HG03558 (cell line): ENCODE results near the gene LAPTM4A.
"Not testable (repeated sequence)": the region's sequence is repeated elsewhere in the genome, so short reads cannot be mapped to it uniquely, and the experiment has no call there.

ENCODE experiments used
- ATAC-seq: cut with Tn5 transposase; IDR thresholded peaks from one replicate; pipeline ENCODE4 v1.9.1; 2021; ENCODE audit warnings: moderate number of reproducible peaks; ENCODE audit not compliant: unreplicated experiment; ENCODE audit errors: extremely low read depth

LAPTM4A gene

DNA sequence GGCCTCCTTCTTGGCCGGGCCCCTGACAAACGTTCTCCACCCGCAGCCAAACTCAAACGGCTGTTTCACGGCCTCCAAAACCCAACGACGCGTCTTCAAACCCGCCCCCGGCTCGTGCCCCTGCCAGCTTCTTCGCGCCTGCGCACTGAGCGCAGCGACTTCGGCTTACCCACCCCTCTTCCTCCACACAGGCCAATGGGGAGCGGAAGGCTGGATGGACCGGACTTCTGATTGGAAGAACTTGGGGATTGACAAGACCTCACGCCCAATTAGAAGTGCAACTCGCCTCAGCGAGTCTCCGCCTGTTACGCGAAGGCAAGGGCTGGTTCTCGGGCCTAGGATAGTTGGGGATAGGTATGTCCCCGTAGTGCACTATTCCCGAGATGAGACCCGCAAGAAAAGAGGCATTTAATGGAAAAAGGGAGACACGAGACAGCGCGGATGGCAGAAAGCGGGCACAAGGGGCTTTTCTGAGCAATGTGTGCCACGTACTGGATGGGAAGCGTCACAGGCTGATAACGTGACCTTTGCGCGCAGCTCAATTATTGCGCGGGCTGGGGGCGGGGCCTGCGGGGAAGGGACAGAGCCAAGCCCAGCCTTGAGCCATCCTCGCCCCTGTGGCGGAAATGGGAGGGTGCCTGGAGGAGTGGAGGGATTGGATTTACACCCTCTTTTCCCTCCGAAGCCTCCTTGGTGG is at the start of gene LAPTM4A:
Gene LAPTM4A (minus strand): TSS at position 97 of the 697 bp plus-strand sequence. CDS start 108 bp downstream, outside the sequence.
- peak; percentile 90 for ATAC-seq

GRCh38 chr2:20100711-20101110 is 49.3 kb upstream of the LAPTM4A start:
- ATAC-seq, result no peak

GRCh38 chr2:20099780-20100179 is 48.4 kb upstream of the LAPTM4A start:
- ATAC-seq, result no peak

GRCh38 chr2:20097889-20098714 is 46.7 kb upstream of the LAPTM4A start:
- peak; percentile 68 for ATAC-seq

DNA sequence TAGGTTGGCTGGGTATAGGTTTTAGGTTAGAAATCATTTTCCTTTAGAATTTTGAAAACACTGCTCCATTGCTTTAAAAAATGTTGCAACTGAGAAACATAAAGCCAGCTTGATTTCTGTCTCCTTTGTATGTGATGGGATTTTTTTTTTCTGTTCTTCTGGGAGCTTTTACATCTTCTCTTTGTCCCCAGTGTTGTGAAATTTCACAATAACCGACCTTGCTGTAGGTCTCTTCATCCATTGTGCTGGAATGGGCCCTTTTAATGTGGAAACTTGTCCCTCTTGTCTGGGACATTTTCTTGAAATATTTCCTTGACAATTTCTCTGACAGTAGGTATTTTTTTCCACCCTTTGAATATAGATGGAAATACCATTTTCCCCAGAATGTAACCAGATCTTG is 44.0 kb upstream of the LAPTM4A start:
- ATAC-seq, result no peak

GRCh38 chr2:20094955-20095354 is 43.5 kb upstream of the LAPTM4A start:
- no peak for ATAC-seq

DNA sequence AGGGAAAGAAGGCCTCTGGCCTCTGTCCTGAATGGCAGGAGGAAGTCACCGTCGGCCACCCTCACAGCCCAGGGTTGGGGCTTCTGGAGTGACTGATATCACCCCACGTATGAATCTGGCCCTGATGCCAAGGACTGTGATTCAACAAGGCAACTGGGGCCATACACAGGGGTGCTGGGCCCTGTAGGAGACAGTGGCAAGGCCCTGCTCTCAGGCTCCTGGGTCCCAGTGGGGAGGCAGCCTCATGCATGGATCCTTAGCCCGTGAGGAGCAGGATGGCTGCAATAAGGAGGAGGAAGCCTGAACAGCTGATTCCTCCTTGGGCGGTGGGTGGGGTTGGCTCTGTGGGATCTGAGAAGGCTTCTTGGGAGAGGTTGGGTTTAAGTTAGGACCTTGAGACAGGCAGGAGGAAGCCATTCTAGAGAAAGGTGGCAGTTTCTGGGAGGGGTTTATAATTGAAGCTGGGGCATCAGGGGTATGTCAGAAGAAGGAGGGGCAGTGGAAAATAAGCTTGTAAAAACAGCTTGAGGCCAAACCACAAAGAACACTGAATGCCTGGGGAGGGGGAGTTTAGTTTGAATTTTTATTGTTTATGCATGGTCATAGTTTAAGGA is 42.8 kb upstream of the LAPTM4A start:
- ATAC-seq, result no peak

DNA sequence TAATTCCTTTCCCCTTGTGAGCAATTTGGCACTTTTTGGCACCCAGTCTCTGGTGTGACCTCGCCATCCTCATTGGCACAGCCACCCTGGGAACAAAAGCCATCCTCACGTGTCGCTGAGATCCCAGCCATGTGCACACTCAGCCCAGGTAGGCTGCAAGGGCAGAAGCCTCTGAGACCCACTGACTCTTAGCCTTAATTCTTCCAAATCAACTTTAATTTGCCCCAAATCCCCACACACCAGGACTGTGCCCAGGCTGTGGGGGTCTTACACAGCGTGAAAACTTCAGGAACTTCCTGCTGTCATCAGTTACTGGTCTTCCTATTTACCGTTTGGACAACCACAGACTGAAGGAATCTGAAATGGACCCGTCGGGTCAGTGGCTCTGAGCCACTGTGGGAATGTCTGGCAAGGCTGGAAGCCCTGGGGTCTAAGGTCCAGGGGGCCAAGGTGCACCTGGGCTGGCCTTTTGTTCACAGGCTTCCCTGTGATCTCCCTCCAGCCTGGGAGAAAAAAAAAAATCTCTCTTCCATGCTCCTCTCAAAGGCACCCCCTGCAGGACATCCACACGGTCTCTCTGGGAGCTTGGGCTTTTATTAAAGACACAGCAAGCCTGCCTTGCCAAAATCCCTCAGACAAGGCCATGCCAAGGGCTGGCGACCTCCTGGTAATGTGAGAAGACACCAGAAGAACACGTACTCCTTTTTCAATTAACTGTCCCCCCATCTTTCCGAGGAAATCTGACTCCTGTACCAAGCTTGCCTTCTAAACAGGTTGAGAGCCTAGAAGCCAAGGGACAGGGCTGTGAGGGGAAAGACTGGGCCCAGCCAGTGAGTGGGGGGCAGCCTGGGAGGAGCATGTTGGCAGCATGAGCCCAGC is 42.1 kb upstream of the LAPTM4A start:
- no peak for ATAC-seq

GRCh38 chr2:20092901-20093235 is 41.4 kb upstream of the LAPTM4A start:
- no peak for ATAC-seq

DNA sequence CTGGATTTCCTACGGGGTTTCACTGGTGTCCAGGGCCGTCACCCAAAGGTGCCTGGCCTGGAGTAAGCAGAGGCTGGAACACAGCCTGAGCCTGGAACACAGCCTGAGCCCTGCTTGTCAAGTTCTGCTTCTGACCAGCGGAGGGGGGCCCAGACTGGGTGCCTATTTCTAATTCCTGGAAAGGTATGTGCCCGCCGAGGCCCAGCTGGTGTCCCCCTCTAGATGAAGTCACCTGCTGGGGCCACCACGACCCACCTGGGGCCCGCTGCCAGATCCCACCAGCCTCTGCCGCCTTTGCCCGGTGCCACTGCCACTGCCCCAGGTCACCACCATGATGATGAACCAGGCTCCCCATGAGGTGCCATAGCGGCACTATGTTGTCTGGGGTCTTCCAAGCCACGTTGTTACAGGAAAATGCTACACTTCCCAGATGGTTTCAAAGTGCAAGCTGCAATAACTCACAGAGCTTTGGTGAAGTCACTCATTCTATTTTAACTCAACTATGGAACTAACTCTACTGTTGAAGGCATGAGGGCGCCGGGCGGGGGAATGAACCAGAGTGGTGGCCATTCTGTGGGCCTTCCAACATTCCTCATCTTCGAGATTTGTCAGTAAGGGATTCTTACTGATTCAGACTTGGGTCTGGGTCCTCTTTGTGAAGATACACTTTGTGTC is 40.9 kb upstream of the LAPTM4A start:
- no peak for ATAC-seq

- ATAC-seq, result no peak
These were observed 40.0 kb upstream of the LAPTM4A start for GRCh38 chr2:20091305-20091991.

- no peak for ATAC-seq
These were observed 38.5 kb upstream of the LAPTM4A start for GRCh38 chr2:20089715-20090464.

DNA sequence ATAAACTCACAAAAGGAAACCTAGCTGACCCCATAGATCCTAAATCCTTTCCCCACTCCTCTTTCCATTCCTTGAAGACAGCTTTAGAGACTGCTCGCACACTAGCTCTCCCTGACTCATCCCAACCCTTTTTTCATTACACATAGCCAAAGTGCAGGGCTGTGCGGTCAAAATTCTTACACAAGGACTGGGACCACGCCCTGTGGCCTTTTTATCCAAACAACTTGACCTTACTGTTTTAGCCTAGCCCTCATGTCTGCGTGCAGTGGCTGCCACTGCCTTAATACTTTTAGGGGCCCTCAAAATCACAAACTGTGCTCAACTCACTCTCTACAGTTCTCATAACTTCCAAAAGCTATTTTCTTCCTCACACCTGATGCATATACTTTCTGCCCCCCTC is 34.5 kb upstream of the LAPTM4A start:
- not testable (repeated sequence) for ATAC-seq

GRCh38 chr2:20082812-20083211 is 31.4 kb upstream of the LAPTM4A start:
- not testable (repeated sequence) for ATAC-seq

DNA sequence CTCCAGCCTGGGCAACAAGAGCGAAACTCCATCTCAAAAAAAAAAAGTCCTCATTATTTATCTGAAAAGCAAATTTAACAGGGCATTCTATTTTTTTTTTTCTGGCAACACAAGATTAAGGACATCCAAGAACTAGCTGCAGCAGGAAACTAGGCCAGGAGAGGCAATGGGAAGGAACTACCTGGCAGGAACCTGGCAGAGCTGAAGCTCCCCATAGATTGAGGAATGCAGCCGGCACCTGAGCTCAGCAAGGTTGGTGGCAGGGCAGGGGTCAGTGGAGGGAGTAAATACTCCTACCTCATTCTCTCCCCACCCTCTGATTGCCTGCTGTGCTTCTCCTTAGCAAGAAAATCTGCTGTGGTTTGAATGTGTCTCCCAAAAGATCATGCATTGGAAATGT is 30.4 kb upstream of the LAPTM4A start:
- ATAC-seq, result no peak

DNA sequence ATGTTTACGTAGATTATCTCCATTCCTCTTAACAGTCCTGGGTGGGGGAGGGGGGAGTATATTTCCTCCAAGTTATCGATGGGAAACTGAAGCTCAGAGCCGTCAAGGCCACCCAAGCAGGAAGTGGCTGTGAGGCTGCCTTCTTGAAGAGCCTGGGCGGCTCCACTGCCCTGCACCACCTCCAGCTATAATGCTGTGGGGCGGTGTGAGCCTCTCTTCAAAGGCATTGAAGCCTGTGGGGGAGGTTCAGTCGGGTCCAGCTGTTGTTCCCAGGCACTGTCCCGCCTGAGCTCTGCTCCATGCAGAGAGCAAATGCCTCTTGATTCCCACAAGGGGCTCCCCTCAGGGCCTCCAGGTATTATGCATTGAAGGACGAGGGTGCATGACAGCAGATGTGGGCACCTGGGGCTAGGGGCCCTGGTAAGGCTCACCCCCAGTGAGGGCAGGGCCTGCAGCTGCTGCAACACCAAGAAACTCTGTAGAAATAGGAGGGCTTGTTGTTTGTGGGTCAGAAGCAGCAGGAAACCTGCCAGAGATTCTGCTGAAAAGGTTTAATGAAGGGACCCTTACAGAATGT is 29.5 kb upstream of the LAPTM4A start:
- no peak for ATAC-seq

- ATAC-seq, result no peak
These were observed 29.0 kb upstream of the LAPTM4A start for GRCh38 chr2:20080428-20080827.

DNA sequence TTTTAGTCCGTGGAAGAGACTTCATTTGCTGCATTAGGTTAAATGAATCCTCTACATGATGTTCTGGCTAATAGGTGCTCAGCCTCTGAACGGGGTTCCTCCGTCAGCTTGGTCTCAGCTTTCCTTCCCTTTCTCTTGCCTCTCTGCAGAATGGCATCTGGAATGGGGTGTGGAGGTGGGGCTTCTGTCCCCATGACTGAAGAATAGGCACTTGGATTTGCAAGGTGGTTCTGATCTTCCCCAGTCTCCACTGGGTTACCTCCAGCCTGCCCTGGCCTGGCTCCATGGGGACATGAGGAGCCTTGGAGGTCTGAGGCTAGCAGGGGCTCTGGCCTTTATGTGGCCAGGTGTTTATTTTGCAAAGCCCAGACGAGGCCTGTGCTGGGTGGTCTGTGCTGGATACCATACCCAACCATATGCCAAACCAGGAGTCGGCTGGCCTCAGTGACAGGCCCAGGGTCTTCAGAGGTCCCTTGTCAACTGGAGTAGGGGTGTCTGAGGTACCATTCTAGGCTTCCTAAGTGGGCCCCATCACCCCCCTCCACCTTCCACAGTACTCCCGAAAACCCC is 28.2 kb upstream of the LAPTM4A start:
- no peak for ATAC-seq
